PC-9 (cell line): ENCODE data around the gene ROBO1. TPM values are rescaled to one million over a fixed set of nuclear protein-coding genes. Genes with fewer than 3 reads are reported as not detected.

ENCODE experiments used
- BruUV-seq: library from RNA; stranded (reverse); fragments of 400-500 nt; replicated peaks from 2 replicates; lab custom pipeline; 2021; lab: Mats Ljungman, UMichigan
- CTCF ChIA-PET: fragments of 300-600 bp; sonication (Branson Sonifier 250); formaldehyde crosslinking; loops from one replicate; lab custom pipeline; 2022; ENCODE audit warnings: antibody characterized with exemption; lab: Charles Lee
- POLR2A ChIA-PET: fragments of 300-600 bp; sonication (Branson Sonifier 250); formaldehyde crosslinking; loops from one replicate; lab custom pipeline; 2022; ENCODE audit warnings: antibody characterized with exemption; ENCODE audit not compliant: unreplicated experiment; lab: Charles Lee
- DNase-seq, 2 experiments: peaks; one replicate each; pipeline versions ENCODE4 v3.0.0 to v3.0.0-alpha.2; 2015 to 2022; ENCODE audit warnings: mixed read lengths in 1 of 2
- H2AFZ ChIP-seq: fragments of 200-600 bp; sonication (generic); 2 replicates; pipeline ENCODE4 v1.8.1; 2017; ENCODE audit warnings: antibody characterized with exemption
- H3F3A ChIP-seq: fragments of 200-600 bp; sonication (generic); 2 replicates; pipeline ENCODE4 v1.8.1; 2017; ENCODE audit warnings: antibody characterized with exemption, mild to moderate bottlenecking, low read depth; ENCODE audit not compliant: insufficient read depth
- H3K27ac ChIP-seq: fragments of 200-600 bp; sonication (generic); 2 replicates; pipeline ENCODE4 v1.6.1; 2016; ENCODE audit warnings: mixed run types
- H3K27me3 ChIP-seq: fragments of 200-600 bp; sonication (generic); 2 replicates; pipeline ENCODE4 v1.6.1; 2016; ENCODE audit warnings: low read depth, mixed run types; ENCODE audit not compliant: insufficient read depth
- H3K36me3 ChIP-seq: fragments of 200-600 bp; sonication (generic); 2 replicates; pipeline ENCODE4 v1.6.1; 2016; ENCODE audit warnings: low read depth, mixed run types
- H3K4me1 ChIP-seq: fragments of 200-600 bp; sonication (generic); replicated peaks from 2 replicates; pipeline ENCODE4 v1.6.1; 2016; ENCODE audit warnings: mixed run types; ENCODE audit not compliant: insufficient read depth
- H3K4me2 ChIP-seq: fragments of 200-600 bp; sonication (generic); 2 replicates; pipeline ENCODE4 v1.6.1; 2017; ENCODE audit warnings: mixed run types
- H3K4me3 ChIP-seq: fragments of 200-600 bp; sonication (generic); 2 replicates; pipeline ENCODE4 v1.6.1; 2016; ENCODE audit warnings: mixed run types
- H3K79me2 ChIP-seq: fragments of 200-600 bp; sonication (generic); 2 replicates; pipeline ENCODE4 v1.6.1; 2017; ENCODE audit warnings: low read depth, mixed run types
- H3K9me2 ChIP-seq: fragments of 200-600 bp; sonication (generic); 2 replicates; pipeline ENCODE4 v1.8.1; 2017; ENCODE audit warnings: mild to moderate bottlenecking; ENCODE audit not compliant: insufficient read depth
- H3K9me3 ChIP-seq: fragments of 200-600 bp; sonication (generic); 2 replicates; pipeline ENCODE4 v1.8.1; 2016; ENCODE audit warnings: low read depth; ENCODE audit not compliant: insufficient read depth
- H4K20me1 ChIP-seq: fragments of 200-600 bp; sonication (generic); 2 replicates; pipeline ENCODE4 v1.8.1; 2017; ENCODE audit not compliant: insufficient read depth
- CTCF ChIP-seq: fragments of 200-600 bp; sonication (generic); conservative IDR thresholded peaks from 2 replicates; pipeline ENCODE4 v1.6.1; 2017; ENCODE audit warnings: mixed run types, antibody characterized with exemption, mild to moderate bottlenecking, moderate library complexity
- EZH2 ChIP-seq: fragments of 200-600 bp; sonication (generic); IDR thresholded peaks from 2 replicates; pipeline ENCODE4 v1.8.0; 2017; ENCODE audit warnings: antibody characterized with exemption, low read depth
- intact Hi-C: fragments of 100-400 bp; cut with micrococcal nuclease; formaldehyde crosslinking; loops from one replicate; pipeline ENCODE4 v1.10.0; 2022; ENCODE audit not compliant: unreplicated experiment
- total RNA-seq: library from RNA; stranded (reverse); gene quantifications from 2 replicates; pipeline ENCODE4 v1.2.3, GENCODE V29; 2021

The ROBO1 gene
- total RNA-seq, 1 experiment from 2014 or later: 17.5 TPM

GRCh38 chr3:78858174-78858573 is 909.6 kb downstream of the ROBO1 start:
- H2AFZ ChIP-seq: no peak overlapping the region
- H3K4me1 ChIP-seq: no peaks in the 10 kb centered on the region
- POLR2A ChIA-PET: no interaction called here
- H3K9me2 ChIP-seq: no peaks in the 10 kb centered on the region
- no peaks in the 10 kb centered on the region for H4K20me1 ChIP-seq
- H3K4me2 ChIP-seq: no peak overlapping the region
- DNase-seq: no peak
- intact Hi-C loops: no loop called here
- no peaks in the 10 kb centered on the region for H3K79me2 ChIP-seq
- BruUV-seq: no TSS peak
- no peaks in the 10 kb centered on the region for H3K9me3 ChIP-seq
- no peaks in the 10 kb centered on the region for H3K27me3 ChIP-seq
- H3K27ac ChIP-seq: no peak overlapping the region
- H3F3A ChIP-seq: no peaks in the 10 kb centered on the region
- TF ChIP-seq CTCF (no peak), EZH2 (no peak)
- no peaks in the 10 kb centered on the region for H3K36me3 ChIP-seq
- CTCF ChIA-PET: interaction anchor here (0.7 kb wide), 1 partner anchor 678 kb away, joined by 12 read pairs; no protein-coding TSS in a partner anchor
- no peak overlapping the region for H3K4me3 ChIP-seq

GRCh38 chr3:78857494-78858111 is 910.2 kb downstream of the ROBO1 start:
- intact Hi-C loops: no loop called here
- no peak overlapping the region for H3K4me2 ChIP-seq
- no peak for DNase-seq
- H3K4me1 ChIP-seq: no peaks in the 10 kb centered on the region
- H4K20me1 ChIP-seq: no peaks in the 10 kb centered on the region
- no peak overlapping the region for H2AFZ ChIP-seq
- no peak overlapping the region for H3K27ac ChIP-seq
- no TSS peak for BruUV-seq
- H3F3A ChIP-seq: no peaks in the 10 kb centered on the region
- CTCF ChIA-PET: no interaction called here
- no peak overlapping the region for H3K4me3 ChIP-seq
- H3K36me3 ChIP-seq: no peaks in the 10 kb centered on the region
- no peaks in the 10 kb centered on the region for H3K27me3 ChIP-seq
- no peaks in the 10 kb centered on the region for H3K9me3 ChIP-seq
- TF ChIP-seq EZH2 (no peak), CTCF (no peak)
- no peaks in the 10 kb centered on the region for H3K9me2 ChIP-seq
- POLR2A ChIA-PET: no interaction called here
- no peaks in the 10 kb centered on the region for H3K79me2 ChIP-seq

GRCh38 chr3:78856164-78856563 is 911.6 kb downstream of the ROBO1 start:
- intact Hi-C loops: no loop called here
- H3K4me2 ChIP-seq: no peak overlapping the region

More at GRCh38 chr3:78856164-78856563, 911.6 kb downstream of the ROBO1 start:
- H4K20me1 ChIP-seq: no peaks in the 10 kb centered on the region
- H3K27ac ChIP-seq: no peak overlapping the region
- no peaks in the 10 kb centered on the region for H3K9me2 ChIP-seq
- no peaks in the 10 kb centered on the region for H3K9me3 ChIP-seq
- no peaks in the 10 kb centered on the region for H3F3A ChIP-seq
- no peak overlapping the region for H3K4me3 ChIP-seq
- H3K36me3 ChIP-seq: no peaks in the 10 kb centered on the region
- ChIA-PET POLR2A (no interaction called here), CTCF (no interaction called here)
- no peaks in the 10 kb centered on the region for H3K79me2 ChIP-seq
- no peaks in the 10 kb centered on the region for H3K27me3 ChIP-seq
- no peaks in the 10 kb centered on the region for H3K4me1 ChIP-seq
- TF ChIP-seq CTCF (no peak), EZH2 (no peak)
- no TSS peak for BruUV-seq
- DNase-seq: no peak
- no peak overlapping the region for H2AFZ ChIP-seq
